ENCODE data around the gene SNX11. TPM values are rescaled to one million over a fixed set of nuclear protein-coding genes. Genes with fewer than 3 reads are reported as not detected.

Gene SNX11
- total and polyA plus RNA-seq, 2 of the 8 experiments (the other 6 are each of a cell fraction or from before 2014, with no cell fraction given) = 21.1 to 21.4 TPM

GRCh38 chr17:48093341-48094045 is 14.1 kb upstream of the SNX11 start:
- ChIA-PET POLR2A (ENCODE audit: partially characterized antibody) (interaction anchor here (0.6 to 10.9 kb wide), 6 partner anchors 9 to 38 kb away, joined by 3 to 112 read pairs (median 4); no protein-coding TSS in a partner anchor), CTCF (ENCODE audit: partially characterized antibody) (interaction anchor here (0.6 to 3.0 kb wide), 7 partner anchors 13 to 517 kb away, joined by 3 to 13 read pairs (median 3); no protein-coding TSS in a partner anchor)
- Histone ChIP-seq H3K36me3 (ENCODE audit: control insufficient read depth in 2 of 4, insufficient read depth in 4 of 4, low read length in 3 of 4) (peaks cover 0 to 12% (median 2%) of the 10 kb centered on the region in 4 experiments; a peak in 3 of 8 replicates), H3K4me1 (replicated peaks in 1 of 4; ENCODE audit: control insufficient read depth in 3 of 4, insufficient read depth in 4 of 4, low read length in 3 of 4) (no peaks in the 10 kb centered on the region), H3K27me3 (replicated peaks in 1 of 4; ENCODE audit: control insufficient read depth in 3 of 4, extremely low read depth in 1 of 4, insufficient read depth in 3 of 4, low read length in 3 of 4) (no peaks in the 10 kb centered on the region), H3K4me3 (ENCODE audit: extremely low read depth in 1 of 4, insufficient read depth in 2 of 4, low read depth in 3 of 4, low read length in 4 of 4) (no peak overlapping the region), H3K79me2 (ENCODE audit: control insufficient read depth in 1 of 2, insufficient read depth in 2 of 2, low read length in 2 of 2) (peaks cover 10 to 97% of the 10 kb centered on the region in 2 experiments), H2BK120ac (replicated peaks; ENCODE audit: low read depth, low read length) (no peak overlapping the region), H4K8ac (ENCODE audit: extremely low read depth, insufficient read depth, low read length) (no peak overlapping the region), H2BK15ac (ENCODE audit: low read length) (no peak overlapping the region), H2BK5ac (ENCODE audit: low read depth, low read length) (no peak overlapping the region), H2AFZ (ENCODE audit: low read length) (no peak overlapping the region), H4K91ac (replicated peaks; ENCODE audit: insufficient read length, low read length) (no peak overlapping the region), H3K14ac (ENCODE audit: insufficient read length) (no peak overlapping the region), H4K20me1 (replicated peaks in 1 of 2; ENCODE audit: control insufficient read depth in 1 of 2, insufficient read depth in 2 of 2, low read length in 2 of 2) (peaks cover 12 to 13% of the 10 kb centered on the region in 2 experiments), H3K23ac (ENCODE audit: insufficient read length) (no peak overlapping the region), H3K4ac (replicated peaks; ENCODE audit: insufficient read length, low read depth, low read length) (no peak overlapping the region), H2BK20ac (ENCODE audit: low read length) (no peak overlapping the region), H3K9me3 (ENCODE audit: insufficient read depth in 2 of 2, low read depth in 1 of 2, low read length in 1 of 2) (no peaks in the 10 kb centered on the region), H3K79me1 (ENCODE audit: low read depth, low read length) (peaks cover 7% of the 10 kb centered on the region), H2AK5ac (ENCODE audit: low read depth, low read length) (no peak overlapping the region), H3K9ac (replicated peaks in 1 of 4; ENCODE audit: extremely low read depth in 1 of 4, low read depth in 3 of 4, low read length in 3 of 4) (no peak overlapping the region), H3K27ac (ENCODE audit: low read depth, low read length) (no peak overlapping the region), H3K18ac (ENCODE audit: extremely low read depth, low read length) (no peak overlapping the region), H4K5ac (ENCODE audit: insufficient read length, low read depth, low read length) (no peak overlapping the region), H3K4me2 (ENCODE audit: insufficient read depth in 1 of 2, low read depth in 2 of 2, low read length in 2 of 2) (no peak overlapping the region), H3K23me2 (ENCODE audit: low read depth, low read length) (no peaks in the 10 kb centered on the region), H3K56ac (replicated peaks; ENCODE audit: insufficient read length, low read depth, low read length) (no peak overlapping the region), H2BK12ac (ENCODE audit: low read depth, low read length) (no peak overlapping the region)
- DNase-seq (ENCODE audit: low read depth in 1 of 2, low spot score in 2 of 2) = no peak
- FAIRE-seq = no peak
- 94% methylated on average over 11 of the region's 11 CpGs; no CpG with 5 or more reads in 1 of the 2 experiments for WGBS, 2 experiments (ENCODE audit: extremely low coverage in 1 of 2, insufficient coverage in 1 of 2, insufficient read length in 1 of 2, insufficient replicate concordance in 2 of 2, low coverage in 1 of 2, low lambda C conversion rate in 2 of 2, missing lambda C conversion rate in 1 of 2)
- TF ChIP-seq JUND (IDR thresholded peaks at IDR 0.05; ENCODE audit: low read length) (no peak), SRF (IDR thresholded peaks at IDR 0.05; ENCODE audit: low read depth, low read length) (no peak), BCL11A (IDR thresholded peaks at IDR 0.05; ENCODE audit: low read depth in 2 of 2, low read length in 2 of 2) (no peak), SP1 (IDR thresholded peaks at IDR 0.05; ENCODE audit: low read depth, low read length) (no peak), TCF12 (IDR thresholded peaks at IDR 0.05; ENCODE audit: low read depth, low read length) (no peak), NRF1 (IDR thresholded peaks at IDR 0.05; ENCODE audit: low read depth, low read length) (no peak), EZH2 (IDR thresholded peaks at IDR 0.05; ENCODE audit: low read depth, low read length, severe bottlenecking) (no peak), POLR2AphosphoS5 (IDR thresholded peaks at IDR 0.05; ENCODE audit: low read depth, low read length) (no peak), TAF1 (IDR thresholded peaks at IDR 0.05; ENCODE audit: low read depth, low read length) (no peak), CTBP2 (IDR thresholded peaks at IDR 0.05; ENCODE audit: borderline replicate concordance, insufficient read depth, insufficient read length, low read length) (no peak)
- TF ChIP-seq, protein P1, sequence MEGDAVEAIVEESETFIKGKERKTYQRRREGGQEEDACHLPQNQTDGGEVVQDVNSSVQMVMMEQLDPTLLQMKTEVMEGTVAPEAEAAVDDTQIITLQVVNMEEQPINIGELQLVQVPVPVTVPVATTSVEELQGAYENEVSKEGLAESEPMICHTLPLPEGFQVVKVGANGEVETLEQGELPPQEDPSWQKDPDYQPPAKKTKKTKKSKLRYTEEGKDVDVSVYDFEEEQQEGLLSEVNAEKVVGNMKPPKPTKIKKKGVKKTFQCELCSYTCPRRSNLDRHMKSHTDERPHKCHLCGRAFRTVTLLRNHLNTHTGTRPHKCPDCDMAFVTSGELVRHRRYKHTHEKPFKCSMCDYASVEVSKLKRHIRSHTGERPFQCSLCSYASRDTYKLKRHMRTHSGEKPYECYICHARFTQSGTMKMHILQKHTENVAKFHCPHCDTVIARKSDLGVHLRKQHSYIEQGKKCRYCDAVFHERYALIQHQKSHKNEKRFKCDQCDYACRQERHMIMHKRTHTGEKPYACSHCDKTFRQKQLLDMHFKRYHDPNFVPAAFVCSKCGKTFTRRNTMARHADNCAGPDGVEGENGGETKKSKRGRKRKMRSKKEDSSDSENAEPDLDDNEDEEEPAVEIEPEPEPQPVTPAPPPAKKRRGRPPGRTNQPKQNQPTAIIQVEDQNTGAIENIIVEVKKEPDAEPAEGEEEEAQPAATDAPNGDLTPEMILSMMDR (IDR thresholded peaks at IDR 0.05; ENCODE audit: control extremely low read depth in 1 of 3, insufficient read depth in 1 of 3, low read depth in 1 of 3, low read length in 3 of 3) = no peak
